ENCODE results near the gene PTBP2.

DNA sequence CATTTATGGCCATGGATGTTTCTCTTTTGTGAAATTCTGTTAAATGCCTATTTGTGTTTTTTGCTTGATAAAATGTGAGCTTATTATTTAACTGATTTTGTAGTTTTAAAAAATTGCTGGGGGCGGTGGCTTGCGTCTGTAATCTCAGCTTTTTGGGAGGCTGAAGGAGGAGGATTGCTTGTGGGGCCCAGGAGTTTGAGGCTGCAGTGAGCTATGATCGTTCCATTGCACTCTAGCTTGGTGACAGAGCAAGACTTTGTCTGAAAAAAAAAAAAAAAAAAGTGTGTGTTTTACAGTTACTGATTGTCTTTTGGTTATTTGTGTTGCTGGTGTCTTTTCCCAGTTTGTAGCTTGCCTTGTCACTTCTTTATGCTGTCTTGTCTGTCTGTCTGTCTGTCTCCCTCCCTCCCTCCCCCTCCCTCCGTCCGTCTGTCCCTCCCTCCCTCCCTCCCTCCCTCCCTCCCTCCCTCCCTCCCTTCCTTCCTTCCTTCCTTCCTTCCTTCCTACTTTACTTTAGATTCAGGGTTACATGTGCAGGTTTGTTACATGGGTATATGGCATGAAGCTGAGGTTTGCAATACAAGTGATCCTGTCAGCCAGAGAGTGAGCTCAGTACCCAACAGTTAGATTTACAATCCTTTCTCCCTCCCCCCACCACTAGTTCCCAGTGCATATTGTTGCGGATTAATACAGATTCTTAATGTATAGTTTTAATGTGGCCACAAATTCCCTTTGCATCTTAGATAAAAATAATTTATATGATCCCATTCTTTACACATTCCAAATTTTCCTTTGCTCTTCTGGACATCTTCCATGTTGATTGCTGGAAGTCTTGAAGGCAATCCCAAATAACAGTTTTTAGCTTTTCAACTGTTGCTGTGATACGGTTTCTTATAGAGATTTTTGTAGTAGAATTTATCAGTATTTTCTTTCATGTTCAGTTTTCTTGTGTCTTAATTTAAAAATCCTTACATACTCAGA lies 25.1 kb downstream of the PTBP2 start:
- TF ChIP-seq POLR2A (IDR thresholded peaks at IDR 0.05) (no peak), CTCF (IDR thresholded peaks at IDR 0.05) (no peak)
